Effector memory CD8-positive, alpha-beta T cell (primary cell): ENCODE data around the gene PRSS22.

Experiments
- ATAC-seq: fragments of 150-1000 bp; cut with Tn5 transposase; replicated peaks from 2 replicates; pipeline ENCODE4 v1.10.0; 2021; ENCODE audit warnings: mild to moderate bottlenecking, moderate library complexity
- DNase-seq, 3 experiments: peaks; one replicate each; pipeline ENCODE4 v3.0.0; 2021
- H3K27ac Mint-ChIP-seq, 2 donors: one replicate each; pipeline ENCODE4 v1.8.0; 2022; ENCODE audit warnings: mild to moderate bottlenecking in 2 of 2, mixed read lengths in 2 of 2, moderate library complexity in 2 of 2
- H3K27me3 Mint-ChIP-seq, 2 donors: one replicate each; pipeline ENCODE4 v1.8.0; 2022; ENCODE audit warnings: mixed read lengths in 2 of 2
- H3K36me3 Mint-ChIP-seq: one replicate; pipeline ENCODE4 v1.8.0; 2022; ENCODE audit warnings: mild to moderate bottlenecking, moderate library complexity, mixed read lengths; ENCODE audit not compliant: insufficient read depth
- H3K4me1 Mint-ChIP-seq, 2 donors: one replicate each; pipeline ENCODE4 v1.8.0; 2022; ENCODE audit warnings: low read depth in 2 of 2, mixed read lengths in 2 of 2
- H3K4me3 Mint-ChIP-seq, 2 donors: one replicate each; pipeline ENCODE4 v1.8.0; 2022; ENCODE audit warnings: mild to moderate bottlenecking in 2 of 2, mixed read lengths in 2 of 2, moderate library complexity in 2 of 2
- H3K9me3 Mint-ChIP-seq, 2 donors: one replicate each; pipeline ENCODE4 v1.8.0; 2022; ENCODE audit warnings: mixed read lengths in 2 of 2

The PRSS22 gene

GRCh38 chr16:2853531-2854073 lies 4.4 kb downstream of the PRSS22 start:
- H3K36me3 Mint-ChIP-seq: peaks cover 5% of the 10 kb centered on the region
- H3K4me1 Mint-ChIP-seq: peaks cover 5 to 6% of the 10 kb centered on the region in 2 donors
- H3K9me3 Mint-ChIP-seq: peaks cover 2 to 9% of the 10 kb centered on the region in 2 donors
- H3K4me3 Mint-ChIP-seq: no peak overlapping the region
- H3K27ac Mint-ChIP-seq: no peak overlapping the region
- H3K27me3 Mint-ChIP-seq: peaks cover 6 to 22% of the 10 kb centered on the region in 2 donors
- DNase-seq: no peak
- ATAC-seq: no peak

DNA sequence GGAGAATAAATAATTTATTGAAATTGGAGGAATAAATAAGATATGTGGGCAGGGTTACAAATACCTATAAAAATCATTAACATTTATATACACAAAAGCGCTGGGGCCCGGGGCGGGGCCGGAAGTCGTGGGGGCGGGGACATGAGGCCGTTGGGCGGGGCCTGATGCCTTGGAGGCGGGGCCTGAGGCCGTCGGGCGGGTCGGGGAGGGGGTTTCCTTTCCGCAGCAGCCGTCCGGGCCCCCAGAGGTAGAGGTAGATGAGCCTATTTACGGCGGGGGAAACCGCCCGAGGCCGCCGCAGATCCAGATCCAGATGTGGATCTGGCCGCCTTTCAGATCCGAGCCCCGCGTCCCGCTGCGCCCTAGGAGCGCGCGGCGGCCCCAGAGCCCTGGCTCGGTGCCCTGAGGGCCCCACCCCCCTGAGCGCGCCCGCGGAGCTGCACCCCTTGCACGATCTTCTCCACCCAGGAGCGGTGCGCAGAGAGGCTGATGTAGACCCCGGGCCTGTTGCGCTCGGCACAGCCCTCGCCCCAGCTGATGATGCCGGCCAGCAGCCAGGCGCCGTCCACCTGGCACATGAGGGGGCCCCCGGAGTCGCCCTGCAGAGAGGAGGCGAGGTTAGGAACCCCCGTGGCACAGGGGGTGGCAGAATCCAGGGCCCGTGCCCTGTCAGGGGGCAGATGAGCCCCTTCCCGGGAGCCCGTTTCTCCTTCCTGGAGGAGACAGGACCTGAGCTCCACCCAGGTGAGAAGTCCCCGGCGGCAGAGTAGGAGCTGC lies 5.1 kb downstream of the PRSS22 start:
- no peak overlapping the region for H3K4me3 Mint-ChIP-seq
- no peak for ATAC-seq
- H3K36me3 Mint-ChIP-seq: peaks cover 5% of the 10 kb centered on the region
- peaks cover 2 to 9% of the 10 kb centered on the region in 2 donors for H3K9me3 Mint-ChIP-seq
- peaks cover 5 to 6% of the 10 kb centered on the region in 2 donors for H3K4me1 Mint-ChIP-seq
- no peak for DNase-seq
- H3K27ac Mint-ChIP-seq: no peak overlapping the region
- H3K27me3 Mint-ChIP-seq: peaks cover 6 to 20% of the 10 kb centered on the region in 2 donors

GRCh38 chr16:2852003-2852730 lies 5.8 kb downstream of the PRSS22 start:
- H3K36me3 Mint-ChIP-seq: no peaks in the 10 kb centered on the region
- peaks cover 2 to 4% of the 10 kb centered on the region in 2 donors for H3K4me1 Mint-ChIP-seq
- peaks cover 2 to 9% of the 10 kb centered on the region in 2 donors for H3K9me3 Mint-ChIP-seq
- no peak overlapping the region for H3K4me3 Mint-ChIP-seq
- DNase-seq: no peak
- no peak overlapping the region for H3K27ac Mint-ChIP-seq
- H3K27me3 Mint-ChIP-seq: peaks cover 0 to 12% of the 10 kb centered on the region in 2 donors
- ATAC-seq: no peak

- ATAC-seq (no peak), DNase-seq (no peak)
- no peaks in the 10 kb centered on the region for H3K36me3 Mint-ChIP-seq
- no peak overlapping the region for H3K27ac Mint-ChIP-seq
- peaks cover 0 to 12% of the 10 kb centered on the region in 2 donors for H3K27me3 Mint-ChIP-seq
- H3K4me3 Mint-ChIP-seq: no peak overlapping the region
- H3K4me1 Mint-ChIP-seq: peaks cover 19 to 25% of the 10 kb centered on the region in 2 donors
- peaks cover 0 to 2% of the 10 kb centered on the region in 2 donors for H3K9me3 Mint-ChIP-seq
Observed at GRCh38 chr16:2848933-2849725, 8.8 kb downstream of the PRSS22 start.

DNA sequence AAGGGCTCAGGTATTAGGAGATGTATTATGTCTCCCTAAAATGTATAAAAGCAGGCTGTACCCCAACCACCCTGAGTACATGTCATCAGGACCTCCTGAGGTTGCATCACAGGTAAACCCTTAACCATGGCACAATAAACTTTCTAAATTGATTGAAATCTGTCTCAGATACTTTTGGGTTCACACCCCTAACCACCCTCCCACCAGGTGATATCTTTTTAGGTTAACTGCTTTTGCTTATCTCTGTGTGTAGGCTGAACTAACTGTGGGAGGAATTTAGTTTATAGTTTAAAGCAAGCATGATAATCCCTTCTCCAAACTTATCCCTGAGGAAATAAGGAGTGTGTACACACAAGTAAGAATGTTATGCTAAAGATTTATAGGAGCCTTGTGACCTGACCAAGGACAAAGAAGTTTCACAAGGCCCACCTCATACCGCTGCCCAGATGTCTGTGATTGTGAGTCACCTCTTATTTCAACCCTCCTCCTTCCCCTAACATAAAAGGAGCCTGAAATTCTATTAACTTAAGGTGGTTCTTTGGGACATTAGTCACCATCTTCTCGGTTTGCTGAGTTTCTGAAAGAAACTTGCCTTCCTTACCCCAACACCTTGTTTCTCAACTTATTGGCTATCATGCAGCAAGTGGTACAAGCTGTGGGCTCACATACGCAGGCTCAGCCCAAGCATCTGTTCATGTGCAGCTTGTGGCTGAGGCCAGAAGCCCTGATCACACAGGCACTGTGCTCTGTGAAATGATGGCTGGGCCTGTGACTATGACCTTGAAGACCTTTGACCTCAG lies 11.3 kb downstream of the PRSS22 start:
- DNase-seq (no peak), ATAC-seq (peak; percentile 66)
- Mint-ChIP-seq H3K27ac (peak overlapping the region; percentile 62 to 91), H3K9me3 (no peaks in the 10 kb centered on the region), H3K4me1 (peaks cover 37 to 39% of the 10 kb centered on the region in 2 donors), H3K36me3 (peaks cover 10% of the 10 kb centered on the region), H3K27me3 (peaks cover 0 to 12% of the 10 kb centered on the region in 2 donors), H3K4me3 (peak overlapping the region; percentile 18 to 58)

DNA sequence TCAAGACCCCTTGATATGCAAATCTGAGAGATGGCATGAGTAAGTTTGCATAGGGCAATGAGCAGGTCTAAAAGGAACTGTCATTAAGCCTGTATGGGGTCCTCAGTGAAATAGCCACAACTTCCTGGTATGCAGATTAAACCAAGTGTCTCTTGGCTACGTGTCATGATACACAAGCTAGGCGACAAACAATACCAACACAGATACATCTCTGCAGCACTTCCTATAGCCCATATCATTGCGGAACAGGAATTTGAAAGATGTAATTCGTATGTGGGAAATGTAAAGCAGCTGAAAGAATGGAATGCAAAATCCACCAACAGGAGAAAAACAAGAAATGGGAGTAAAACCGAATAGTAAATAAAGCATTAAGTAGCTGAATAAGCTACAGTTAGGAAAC lies 12.9 kb downstream of the PRSS22 start:
- Mint-ChIP-seq H3K36me3 (peaks cover 10% of the 10 kb centered on the region), H3K27ac (peak overlapping the region; percentile 70 to 91), H3K9me3 (no peaks in the 10 kb centered on the region), H3K4me3 (no peak overlapping the region), H3K27me3 (peaks cover 0 to 10% of the 10 kb centered on the region in 2 donors), H3K4me1 (peaks cover 42 to 49% of the 10 kb centered on the region in 2 donors)
- no peak for DNase-seq
- peak; percentile 20 for ATAC-seq

DNA sequence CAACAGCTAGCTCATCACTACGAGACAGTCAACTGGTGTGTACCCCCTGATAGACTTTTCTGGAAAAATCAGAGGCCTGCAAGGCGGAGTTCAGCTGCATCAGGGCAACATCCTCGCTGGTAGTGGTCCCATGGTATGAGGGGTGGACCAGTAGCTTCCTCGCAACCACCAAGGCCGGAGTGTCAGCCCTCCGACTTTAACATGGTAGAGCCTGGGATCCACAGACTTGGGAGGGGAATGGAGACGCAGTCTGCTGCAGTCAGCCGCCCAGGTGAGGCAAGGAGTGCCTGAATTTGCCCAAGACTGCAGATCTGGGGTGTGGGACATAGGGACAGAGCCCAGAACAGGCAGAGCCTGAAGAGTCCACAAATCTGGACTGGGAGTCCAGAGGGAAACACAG lies 14.4 kb downstream of the PRSS22 start:
- DNase-seq: no peak
- peaks cover 13% of the 10 kb centered on the region for H3K36me3 Mint-ChIP-seq
- ATAC-seq: no peak
- H3K27ac Mint-ChIP-seq: peak overlapping the region in 1 of 2 donors; percentile 71
- no peaks in the 10 kb centered on the region for H3K27me3 Mint-ChIP-seq
- H3K4me1 Mint-ChIP-seq: peaks cover 53 to 61% of the 10 kb centered on the region in 2 donors
- H3K9me3 Mint-ChIP-seq: no peaks in the 10 kb centered on the region
- H3K4me3 Mint-ChIP-seq: no peak overlapping the region

GRCh38 chr16:2842340-2843000 lies 15.5 kb downstream of the PRSS22 start:
- H3K4me3 Mint-ChIP-seq: peak overlapping the region; percentile 63 to 76
- peak overlapping the region; percentile 88 to 93 for H3K27ac Mint-ChIP-seq
- H3K36me3 Mint-ChIP-seq: peaks cover 13% of the 10 kb centered on the region
- H3K4me1 Mint-ChIP-seq: peaks cover 60 to 64% of the 10 kb centered on the region in 2 donors
- H3K9me3 Mint-ChIP-seq: no peaks in the 10 kb centered on the region
- H3K27me3 Mint-ChIP-seq: peaks cover 0 to 2% of the 10 kb centered on the region in 2 donors
- ATAC-seq: peak; percentile 36
- peak; percentile 66 to 70 (median 68) for DNase-seq

DNA sequence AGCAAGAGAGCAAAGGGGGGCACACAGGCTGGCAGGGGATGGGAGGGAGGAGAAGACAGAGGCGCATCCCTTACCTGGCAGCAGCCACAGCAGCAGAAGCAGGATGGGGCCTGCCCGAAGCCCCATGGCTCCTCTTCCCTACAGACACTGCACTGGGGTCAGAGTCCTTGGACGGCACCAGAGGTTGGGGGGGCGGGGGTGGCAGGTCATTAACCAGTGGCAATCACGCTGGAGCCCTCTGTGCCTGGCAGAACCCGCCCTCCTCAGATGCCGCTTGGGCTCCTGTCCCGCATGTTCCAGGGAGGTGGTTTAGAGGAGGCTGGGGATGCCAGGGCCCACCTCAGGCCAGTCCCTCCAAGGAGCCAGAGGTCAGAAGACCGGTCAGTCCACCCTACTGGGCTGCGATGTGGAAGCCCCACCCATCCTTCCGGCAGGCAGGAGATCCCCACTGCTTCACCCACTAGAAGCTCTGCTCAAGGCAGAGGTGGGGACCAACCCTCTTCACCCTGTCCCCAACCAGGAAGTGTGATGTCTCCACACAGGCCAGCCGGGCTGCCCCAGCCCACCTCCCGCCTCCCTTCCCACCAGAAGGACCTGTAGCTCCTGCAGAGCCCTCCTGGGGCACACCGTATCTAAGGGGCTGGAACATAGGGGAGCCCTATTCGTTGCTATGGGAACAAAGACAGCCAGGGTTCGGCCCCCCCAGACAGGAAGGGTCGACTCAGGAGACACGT lies 16.2 kb downstream of the PRSS22 start:
- Mint-ChIP-seq H3K27me3 (peaks cover 0 to 7% of the 10 kb centered on the region in 2 donors), H3K4me1 (peaks cover 60 to 61% of the 10 kb centered on the region in 2 donors), H3K9me3 (no peaks in the 10 kb centered on the region), H3K4me3 (peak overlapping the region; percentile 63 to 76), H3K36me3 (peaks cover 13% of the 10 kb centered on the region), H3K27ac (peak overlapping the region; percentile 88 to 93)
- DNase-seq: no peak
- ATAC-seq: peak; percentile 23

GRCh38 chr16:2840914-2841313 lies 17.1 kb downstream of the PRSS22 start:
- Mint-ChIP-seq H3K9me3 (no peaks in the 10 kb centered on the region), H3K4me3 (peak overlapping the region; percentile 63 to 76), H3K36me3 (peaks cover 13% of the 10 kb centered on the region), H3K27ac (peak overlapping the region; percentile 88 to 93), H3K27me3 (peaks cover 0 to 7% of the 10 kb centered on the region in 2 donors), H3K4me1 (peaks cover 51 to 52% of the 10 kb centered on the region in 2 donors)
- no peak for DNase-seq
- peak; percentile 20 for ATAC-seq

DNA sequence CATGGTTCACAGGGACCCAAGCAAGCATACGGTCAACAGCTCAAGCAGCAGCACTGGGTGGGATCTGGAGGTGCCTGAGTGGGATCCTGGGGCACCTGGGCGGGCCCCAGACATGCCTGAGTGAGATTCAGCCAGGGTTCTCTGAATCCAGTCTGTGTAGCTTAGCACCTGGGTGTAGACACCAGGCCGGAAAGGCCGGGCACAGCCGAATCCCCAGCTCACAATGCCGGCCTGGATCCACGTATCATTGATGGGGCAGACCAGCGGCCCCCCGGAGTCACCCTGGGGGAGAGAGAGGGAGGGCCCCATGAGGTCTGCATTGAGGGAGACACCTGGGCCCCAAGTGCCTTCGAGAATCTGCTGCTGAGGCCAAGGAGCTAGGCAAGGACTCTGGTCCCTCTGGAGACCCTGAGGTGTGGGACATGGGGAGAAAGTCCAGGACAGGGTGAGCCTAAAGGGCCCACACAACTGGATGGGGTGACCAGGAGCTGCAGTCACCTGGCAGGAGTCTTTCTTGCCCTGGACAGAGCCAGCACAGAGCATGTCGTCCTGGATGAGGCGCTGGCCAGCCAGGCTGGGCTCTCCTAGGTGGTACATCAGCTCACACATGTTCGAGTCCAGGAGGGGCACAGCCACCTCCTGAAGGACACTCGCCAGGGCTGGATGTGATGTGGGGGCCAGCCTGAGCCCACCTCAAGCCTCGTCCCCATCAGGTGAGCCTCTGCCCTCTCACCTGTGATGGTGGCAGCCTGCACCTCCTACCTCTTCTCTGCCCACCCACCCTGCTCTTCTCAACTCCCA lies 18.1 kb downstream of the PRSS22 start:
- peaks cover 0 to 7% of the 10 kb centered on the region in 2 donors for H3K27me3 Mint-ChIP-seq
- H3K9me3 Mint-ChIP-seq: no peaks in the 10 kb centered on the region
- peaks cover 13% of the 10 kb centered on the region for H3K36me3 Mint-ChIP-seq
- H3K4me3 Mint-ChIP-seq: peak overlapping the region; percentile 43 to 48
- ATAC-seq (no peak), DNase-seq (no peak)
- H3K4me1 Mint-ChIP-seq: peaks cover 43 to 49% of the 10 kb centered on the region in 2 donors
- H3K27ac Mint-ChIP-seq: peak overlapping the region; percentile 85 to 93
